Measurements from ENCODE around the gene ALPG.

DNA sequence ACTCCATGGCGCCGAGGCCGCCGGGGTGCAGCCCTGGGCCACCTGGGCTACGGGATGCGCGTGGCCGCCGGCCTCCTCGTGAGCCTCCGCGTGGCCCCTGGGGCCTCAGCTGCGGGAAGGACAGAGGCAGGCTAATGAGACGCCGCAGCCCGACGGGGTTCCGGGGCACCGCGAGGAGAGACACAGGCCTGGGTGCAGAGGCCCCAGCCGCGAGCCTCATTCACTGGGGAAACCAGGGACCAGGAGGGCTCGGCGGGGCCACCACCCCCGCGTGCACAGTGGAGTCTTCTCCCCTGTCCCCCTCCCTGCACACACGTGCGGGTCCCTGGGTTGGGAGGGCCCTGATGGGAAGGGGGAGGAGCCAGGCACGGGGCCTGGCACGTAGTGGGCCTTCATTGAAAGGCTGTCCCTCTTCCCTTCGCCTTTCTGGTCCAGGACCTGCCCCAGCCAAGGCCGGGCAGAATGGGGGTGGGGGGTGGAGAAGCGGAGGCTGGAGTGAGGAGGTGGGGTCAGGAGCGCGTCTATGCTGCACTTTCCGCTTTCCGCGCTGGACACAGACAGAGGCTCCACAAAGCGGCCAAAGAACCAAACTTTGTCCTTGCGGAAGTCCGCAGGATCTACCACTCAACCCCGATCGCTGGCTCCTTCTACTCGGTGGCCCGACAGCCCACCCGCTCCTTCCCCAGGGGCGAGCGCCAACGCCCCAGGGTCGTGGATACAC is 19.0 kb upstream of the ALPG start:
- TF ChIP-seq, protein P1, sequence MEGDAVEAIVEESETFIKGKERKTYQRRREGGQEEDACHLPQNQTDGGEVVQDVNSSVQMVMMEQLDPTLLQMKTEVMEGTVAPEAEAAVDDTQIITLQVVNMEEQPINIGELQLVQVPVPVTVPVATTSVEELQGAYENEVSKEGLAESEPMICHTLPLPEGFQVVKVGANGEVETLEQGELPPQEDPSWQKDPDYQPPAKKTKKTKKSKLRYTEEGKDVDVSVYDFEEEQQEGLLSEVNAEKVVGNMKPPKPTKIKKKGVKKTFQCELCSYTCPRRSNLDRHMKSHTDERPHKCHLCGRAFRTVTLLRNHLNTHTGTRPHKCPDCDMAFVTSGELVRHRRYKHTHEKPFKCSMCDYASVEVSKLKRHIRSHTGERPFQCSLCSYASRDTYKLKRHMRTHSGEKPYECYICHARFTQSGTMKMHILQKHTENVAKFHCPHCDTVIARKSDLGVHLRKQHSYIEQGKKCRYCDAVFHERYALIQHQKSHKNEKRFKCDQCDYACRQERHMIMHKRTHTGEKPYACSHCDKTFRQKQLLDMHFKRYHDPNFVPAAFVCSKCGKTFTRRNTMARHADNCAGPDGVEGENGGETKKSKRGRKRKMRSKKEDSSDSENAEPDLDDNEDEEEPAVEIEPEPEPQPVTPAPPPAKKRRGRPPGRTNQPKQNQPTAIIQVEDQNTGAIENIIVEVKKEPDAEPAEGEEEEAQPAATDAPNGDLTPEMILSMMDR (IDR thresholded peaks at IDR 0.05): no peak
- no peak for TF ChIP-seq EZH2 (IDR thresholded peaks at IDR 0.05; ENCODE audit: borderline replicate concordance, insufficient read depth, low read depth, low read length, poor library complexity, severe bottlenecking)
